Body of pancreas (tissue), 4 donors: Measurements from ENCODE around the gene CCDC181.

Source experiments
- CTCF ChIP-seq, 7 experiments: fragments of 450-650 bp in 4 of 7; fragments of 200-600 bp in 3 of 7; sonication (generic) in 3 of 7; IDR thresholded peaks; one replicate each; pipeline ENCODE4 v1.5.1; 2016 to 2019; ENCODE audit warnings: antibody characterized with exemption in 7 of 7
- POLR2A ChIP-seq, 3 donors: fragments of 450-650 bp; IDR thresholded peaks; one replicate each; pipeline ENCODE4 v1.6.1; 2016; ENCODE audit warnings: antibody characterized with exemption in 3 of 3, mild to moderate bottlenecking in 2 of 3

- no peak for TF ChIP-seq POLR2A (IDR thresholded peaks at IDR 0.05)
- TF ChIP-seq CTCF (IDR thresholded peaks at IDR 0.05): no peak
Measured at GRCh38 chr1:169414952-169415351, 12.3 kb downstream of the CCDC181 start.
